Stimulated activated naive CD4-positive, alpha-beta T cell (primary cell): ENCODE results near the gene BRD3.
"Not testable (repeated sequence)": the region's sequence is repeated elsewhere in the genome, so short reads cannot be mapped to it uniquely, and the experiment has no call there.

Experiments
- DNase-seq, 6 experiments: peaks; one replicate each; lab custom pipeline; 2025; lab: John Stamatoyannopoulos, UW

BRD3 gene

GRCh38 chr9:133993635-133994253 is 74.1 kb downstream of the BRD3 start:
- no peak for DNase-seq

- peak; percentile 59 to 80 (median 68) for DNase-seq
These were observed 74.8 kb downstream of the BRD3 start for GRCh38 chr9:133992780-133993634.

GRCh38 chr9:133991964-133992779 is 75.7 kb downstream of the BRD3 start, which contains the start of gene VAV2:
TSS of gene VAV2 (minus strand) at chr9:133992324. CDS start at chr9:133992278, 46 bp downstream.
- DNase-seq, result peak in 4 of 6 experiments; percentile 20 to 49 (median 36)

GRCh38 chr9:133991214-133991921 is 76.5 kb downstream of the BRD3 start:
- no peak for DNase-seq

- no peak for DNase-seq
These were observed 77.2 kb downstream of the BRD3 start for GRCh38 chr9:133990366-133991213.

- DNase-seq, result no peak
These were observed 78.0 kb downstream of the BRD3 start for GRCh38 chr9:133989625-133990365.

- not testable (repeated sequence) for DNase-seq
These were observed 79.1 kb downstream of the BRD3 start for GRCh38 chr9:133988771-133989170.

- no peak for DNase-seq
These were observed 79.7 kb downstream of the BRD3 start for GRCh38 chr9:133987946-133988665.

GRCh38 chr9:133987446-133987788 is 80.4 kb downstream of the BRD3 start:
- no peak for DNase-seq

- no peak for DNase-seq
These were observed 80.9 kb downstream of the BRD3 start for GRCh38 chr9:133986774-133987445.

- DNase-seq, result no peak
These were observed 81.8 kb downstream of the BRD3 start for GRCh38 chr9:133986061-133986460.

- no peak for DNase-seq
These were observed 84.7 kb downstream of the BRD3 start for GRCh38 chr9:133982971-133983720.

GRCh38 chr9:133981958-133982681 is 85.7 kb downstream of the BRD3 start:
- no peak for DNase-seq

GRCh38 chr9:133981589-133981957 is 86.3 kb downstream of the BRD3 start:
- no peak for DNase-seq

- no peak for DNase-seq
These were observed 86.8 kb downstream of the BRD3 start for GRCh38 chr9:133980864-133981588.
